ENCODE data around the gene PTPRK.

PTPRK gene

GRCh38 chr6:128515550-128516513 lies 4.6 kb downstream of the PTPRK start:
- no peak for DNase-seq (ENCODE audit: low read depth in 2 of 2)

GRCh38 chr6:128513878-128514277 lies 6.5 kb downstream of the PTPRK start:
- no peak for DNase-seq (ENCODE audit: low read depth in 2 of 2)

DNA sequence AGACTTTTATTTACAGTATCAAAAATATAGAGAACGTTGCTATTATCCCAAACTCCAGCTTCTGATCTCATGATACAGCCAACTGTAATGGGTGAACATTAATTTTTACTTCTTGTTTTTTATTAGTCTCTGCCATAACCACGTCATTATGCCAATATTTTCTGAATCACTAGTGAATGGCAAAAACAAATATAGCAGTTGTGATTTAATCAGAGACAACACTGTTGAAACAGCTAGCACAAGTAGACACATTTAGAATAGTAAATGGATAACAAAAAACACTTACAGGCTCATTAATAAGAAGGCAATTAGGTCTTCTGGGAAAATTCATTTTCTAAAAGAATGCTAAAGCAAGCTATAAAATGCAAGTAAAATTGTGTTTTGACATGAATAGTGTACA lies 8.1 kb downstream of the PTPRK start:
- DNase-seq (ENCODE audit: low read depth in 2 of 2) = no peak

DNA sequence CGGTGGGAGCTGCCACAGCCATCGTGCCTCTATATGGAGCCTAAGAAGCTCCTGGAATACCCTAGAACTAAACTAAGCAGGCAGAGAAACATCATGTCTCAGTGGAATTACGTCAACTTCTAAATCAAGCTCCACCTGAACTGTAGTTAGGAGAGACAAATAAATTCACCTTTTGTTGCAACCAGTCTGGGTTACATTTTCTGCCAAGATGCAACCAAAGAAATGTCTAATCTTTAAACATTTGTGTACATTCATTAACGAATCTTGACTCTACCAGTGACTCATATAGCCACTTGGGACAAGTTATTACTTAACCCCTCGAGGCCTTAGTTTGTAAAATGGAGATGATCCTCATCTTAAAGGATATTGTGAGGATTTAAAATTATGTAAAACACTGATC lies 8.9 kb downstream of the PTPRK start:
- DNase-seq (ENCODE audit: low read depth in 2 of 2) = no peak

DNA sequence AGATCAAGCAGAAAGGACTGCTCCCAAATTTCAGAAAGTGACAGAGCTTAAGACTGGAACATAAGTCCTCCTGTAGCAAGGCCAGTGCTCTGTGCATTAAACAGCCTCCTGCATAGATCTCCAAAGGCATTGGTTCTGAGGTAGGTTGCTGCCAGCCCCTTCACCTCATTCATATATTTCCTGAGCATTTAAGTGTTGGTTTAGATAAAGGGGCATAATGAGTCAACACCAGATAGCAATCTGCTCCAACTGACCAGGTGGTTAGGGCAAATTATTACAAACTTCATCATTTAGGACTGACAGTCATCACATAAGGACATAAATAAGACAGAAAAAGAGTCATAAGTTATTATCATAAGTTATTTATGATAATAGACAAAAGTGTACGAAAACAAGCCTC lies 10.7 kb downstream of the PTPRK start:
- DNase-seq (ENCODE audit: low read depth in 2 of 2) = no peak

DNA sequence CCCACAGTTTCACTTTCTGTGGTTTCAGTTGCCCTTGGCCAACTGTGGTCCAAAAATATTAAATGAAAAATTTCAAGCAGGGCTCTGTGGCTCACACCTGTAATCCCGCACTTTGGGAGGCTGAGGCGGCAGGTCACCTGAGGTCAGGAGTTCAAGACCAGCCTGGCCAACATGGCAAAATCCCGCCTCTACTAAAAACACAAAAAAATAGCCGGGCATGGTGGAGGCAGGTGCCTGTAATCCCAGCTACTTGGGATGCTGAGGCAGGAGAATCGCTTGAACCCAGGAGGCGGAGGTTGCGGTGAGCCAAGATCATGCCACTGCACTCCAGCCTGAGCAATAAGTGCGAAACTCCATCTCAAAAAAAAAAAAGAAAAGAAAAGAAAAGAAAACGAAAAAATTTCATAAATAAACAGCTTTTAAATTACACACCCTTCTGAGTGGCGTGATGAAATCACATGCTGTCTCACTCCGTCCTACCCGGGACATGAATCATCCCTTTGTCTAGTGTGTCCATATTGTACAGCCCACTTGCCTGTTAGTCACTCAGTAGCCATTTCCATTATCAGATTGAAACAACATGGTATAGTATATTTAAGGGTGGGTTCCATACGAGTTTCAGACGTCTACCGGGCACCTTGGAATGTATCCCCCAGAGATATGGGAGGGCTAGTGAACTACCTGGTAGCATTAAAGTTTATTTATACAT lies 11.7 kb downstream of the PTPRK start:
- DNase-seq (ENCODE audit: low read depth in 2 of 2) = no peak

- no peak for DNase-seq (ENCODE audit: low read depth in 2 of 2)
Observed at GRCh38 chr6:128507337-128508310, 12.8 kb downstream of the PTPRK start.

DNA sequence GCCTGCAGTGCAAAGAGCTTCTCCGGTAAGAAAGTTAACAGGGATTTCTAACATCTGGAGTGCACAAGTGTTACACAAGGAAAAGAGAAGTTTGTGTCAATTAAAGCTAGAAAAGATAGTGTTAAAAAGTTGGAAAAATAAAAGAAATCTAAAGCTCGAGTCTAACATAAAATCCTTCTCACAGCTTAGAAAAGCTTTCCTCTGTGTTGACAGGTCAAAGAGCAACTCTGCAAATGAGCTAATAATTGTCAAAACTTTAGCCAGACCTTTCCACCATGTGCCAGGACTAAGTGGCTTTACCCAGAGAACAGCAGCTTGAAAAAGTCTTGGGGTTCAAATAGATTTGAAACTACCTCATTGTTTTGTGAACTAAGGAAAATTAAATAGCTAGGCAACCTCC lies 14.8 kb downstream of the PTPRK start:
- no peak for DNase-seq (ENCODE audit: low read depth in 2 of 2)

DNA sequence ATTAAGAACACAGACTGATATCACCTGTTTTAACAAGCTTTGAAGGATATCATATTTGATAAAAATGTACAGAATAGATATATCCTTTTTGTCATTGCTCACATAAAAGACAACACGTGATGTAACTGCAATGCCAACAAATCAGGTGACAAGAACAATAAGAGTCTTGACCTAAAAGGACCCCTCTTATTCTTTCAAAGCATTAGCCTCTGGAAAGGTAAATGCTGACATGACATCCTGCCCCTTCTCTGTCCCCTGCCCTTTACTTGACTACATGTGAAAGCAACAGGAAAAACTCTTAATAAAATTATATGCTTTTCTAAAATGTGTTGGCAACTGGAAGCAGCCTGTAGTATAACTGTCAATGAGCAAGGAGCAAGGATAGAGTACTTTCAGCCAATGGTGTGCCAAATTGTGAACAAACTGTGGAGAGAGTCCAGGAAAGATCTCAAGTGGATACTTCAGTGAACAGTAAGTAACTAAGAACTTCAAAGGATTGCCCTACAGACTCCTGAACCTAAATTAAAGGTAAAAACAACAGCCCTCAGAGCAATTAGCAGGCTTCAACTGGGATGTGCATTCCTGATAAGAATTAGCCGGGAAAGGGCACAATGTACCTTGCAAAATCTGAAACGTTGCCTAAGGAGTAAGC lies 16.3 kb downstream of the PTPRK start:
- no peak for DNase-seq (ENCODE audit: low read depth in 2 of 2)

DNA sequence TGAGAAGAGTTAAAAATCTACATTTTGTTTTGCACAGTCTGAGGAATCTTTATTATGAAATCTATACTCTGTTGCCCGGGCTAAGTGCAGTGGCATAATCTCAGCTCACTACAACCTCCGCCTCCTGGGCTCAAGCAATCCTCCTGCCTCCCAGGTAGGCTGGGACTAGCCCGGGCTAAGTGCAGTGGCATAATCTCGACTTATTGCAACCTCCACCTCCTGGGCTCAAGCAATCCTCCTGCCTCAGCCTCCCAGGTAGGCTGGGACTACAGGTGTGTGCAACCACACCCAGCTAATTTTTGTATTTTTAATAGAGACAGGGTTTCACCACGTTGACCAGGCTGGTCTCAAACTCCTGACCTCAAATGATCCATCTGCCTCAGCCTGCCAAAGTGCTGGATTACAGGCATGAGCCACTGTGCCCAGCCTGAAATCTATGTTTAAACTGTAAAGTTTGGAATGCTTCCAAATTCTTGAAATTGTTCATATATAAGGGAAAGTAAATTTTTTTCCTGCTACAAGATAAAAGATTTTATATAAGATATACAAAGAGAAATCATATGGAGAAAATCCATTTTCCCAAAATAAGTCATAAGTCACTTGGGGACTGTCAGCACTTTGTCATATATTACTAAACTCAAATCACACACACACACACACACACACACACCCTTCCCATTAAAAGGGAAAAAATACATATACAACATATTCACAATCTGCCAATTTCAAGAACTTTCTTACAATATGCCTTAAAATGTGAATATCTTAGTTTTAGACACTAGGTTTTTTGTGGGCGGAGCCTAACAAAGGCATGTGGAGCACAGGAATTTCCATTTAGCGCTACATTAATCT lies 19.4 kb downstream of the PTPRK start:
- no peak for DNase-seq (ENCODE audit: low read depth in 2 of 2)

- no peak for DNase-seq (ENCODE audit: low read depth in 2 of 2)
Observed at GRCh38 chr6:128500014-128500413, 20.4 kb downstream of the PTPRK start.

- DNase-seq (ENCODE audit: low read depth in 2 of 2) = no peak
Observed at GRCh38 chr6:128499079-128499731, 21.2 kb downstream of the PTPRK start.

GRCh38 chr6:128498234-128498633 lies 22.2 kb downstream of the PTPRK start:
- DNase-seq (ENCODE audit: low read depth in 2 of 2) = no peak

GRCh38 chr6:128495536-128496333 lies 24.7 kb downstream of the PTPRK start:
- DNase-seq (ENCODE audit: low read depth in 2 of 2) = no peak

DNA sequence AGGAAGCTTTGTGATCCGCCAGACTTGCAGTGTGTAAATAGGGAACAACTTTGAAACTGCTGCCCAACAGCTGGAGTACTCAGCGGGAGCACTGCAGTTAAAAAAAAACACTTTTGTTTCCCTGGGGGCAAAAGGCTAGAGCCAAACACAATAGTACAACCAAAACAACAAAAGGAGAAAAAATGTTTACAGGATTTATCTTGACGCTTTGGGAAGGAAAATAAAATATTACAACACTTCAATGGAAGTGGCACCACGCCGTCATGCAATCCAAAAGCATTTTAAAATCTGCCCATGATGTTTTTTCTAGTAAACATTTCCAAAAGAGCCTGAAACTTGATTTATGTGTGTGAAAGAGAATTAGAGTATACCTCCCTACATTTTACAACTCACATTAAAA lies 26.0 kb downstream of the PTPRK start:
- no peak for DNase-seq (ENCODE audit: low read depth in 2 of 2)

GRCh38 chr6:128493877-128494276 lies 26.5 kb downstream of the PTPRK start:
- no peak for DNase-seq (ENCODE audit: low read depth in 2 of 2)

DNA sequence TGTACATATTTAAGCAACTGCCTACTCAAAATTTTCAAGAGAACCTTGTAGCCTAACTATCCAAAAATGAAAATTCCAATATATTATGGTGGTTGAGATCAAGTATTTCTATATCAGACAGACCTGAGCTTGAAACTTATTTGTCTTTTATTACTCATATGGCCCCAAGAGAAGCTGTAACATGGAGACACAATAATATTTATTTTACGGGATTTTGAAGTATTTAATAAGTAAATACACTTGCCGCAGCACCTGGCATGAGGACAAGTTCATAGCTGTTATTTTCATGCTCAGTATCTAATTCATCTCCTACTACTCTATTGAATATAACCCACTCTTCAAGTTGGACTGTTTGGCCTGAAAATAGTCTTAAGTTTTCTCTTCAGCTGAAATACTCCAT lies 28.0 kb downstream of the PTPRK start:
- DNase-seq (ENCODE audit: low read depth in 2 of 2) = no peak

- no peak for DNase-seq (ENCODE audit: low read depth in 2 of 2)
Observed at GRCh38 chr6:128491610-128492206, 28.7 kb downstream of the PTPRK start.
